Activated CD8-positive, alpha-beta T cell treated with anti-CD3 and anti-CD28 coated beads for 36 hours (primary cell): ENCODE results near the gene CTF1. TPM values are rescaled to one million over a fixed set of nuclear protein-coding genes. Genes with fewer than 3 reads are reported as not detected.

Source experiments
- ATAC-seq: fragments of 200-7000 bp; cut with Tn5 transposase; one replicate; pipeline ENCODE4 v1.10.0; 2021; ENCODE audit warnings: mild to moderate bottlenecking, moderate library complexity
- CTCF ChIA-PET: fragments of 350-600 bp; sonication (Branson Sonifier 250); formaldehyde crosslinking; loops from one replicate; lab custom pipeline; 2021; ENCODE audit warnings: antibody characterized with exemption; lab: Charles Lee
- POLR2A ChIA-PET: fragments of 350-600 bp; sonication (Branson Sonifier 250); formaldehyde crosslinking; loops from one replicate; lab custom pipeline; 2021; ENCODE audit warnings: antibody characterized with exemption; lab: Charles Lee
- DNase-seq: peaks from one replicate; pipeline ENCODE4 v3.0.0-alpha.2; 2020
- H3K27ac Mint-ChIP-seq: one replicate; pipeline ENCODE4 v1.8.0; 2021; ENCODE audit warnings: mild to moderate bottlenecking, mixed read lengths
- H3K27me3 Mint-ChIP-seq: one replicate; pipeline ENCODE4 v1.8.0; 2021; ENCODE audit warnings: mixed read lengths
- H3K36me3 Mint-ChIP-seq: one replicate; pipeline ENCODE4 v1.8.0; 2021; ENCODE audit warnings: low read depth, mixed read lengths
- H3K4me1 Mint-ChIP-seq: one replicate; pipeline ENCODE4 v1.8.0; 2021; ENCODE audit warnings: low read depth, mixed read lengths
- H3K4me3 Mint-ChIP-seq: one replicate; pipeline ENCODE4 v1.8.0; 2021; ENCODE audit warnings: mild to moderate bottlenecking, moderate library complexity, mixed read lengths
- H3K9me3 Mint-ChIP-seq: one replicate; pipeline ENCODE4 v1.8.0; 2021; ENCODE audit warnings: mixed read lengths
- intact Hi-C: fragments of 100-400 bp; cut with micrococcal nuclease; formaldehyde crosslinking; loops from one replicate; pipeline ENCODE4 v1.10.0; 2022
- total RNA-seq, 2 experiments: library from RNA; stranded (reverse); gene quantifications; one replicate each; pipeline ENCODE4 v1.2.3, GENCODE V29; 2021
- TF ChIP-seq, protein P1 (sequence below): fragments of 200-600 bp; IDR thresholded peaks from one replicate; pipeline ENCODE4 v1.8.0; 2022; ENCODE audit warnings: antibody characterized with exemption, mild to moderate bottlenecking

Gene CTF1, protein sequence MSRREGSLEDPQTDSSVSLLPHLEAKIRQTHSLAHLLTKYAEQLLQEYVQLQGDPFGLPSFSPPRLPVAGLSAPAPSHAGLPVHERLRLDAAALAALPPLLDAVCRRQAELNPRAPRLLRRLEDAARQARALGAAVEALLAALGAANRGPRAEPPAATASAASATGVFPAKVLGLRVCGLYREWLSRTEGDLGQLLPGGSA
- under 1 TPM; 0.31 to 0.32 TPM for total RNA-seq

DNA sequence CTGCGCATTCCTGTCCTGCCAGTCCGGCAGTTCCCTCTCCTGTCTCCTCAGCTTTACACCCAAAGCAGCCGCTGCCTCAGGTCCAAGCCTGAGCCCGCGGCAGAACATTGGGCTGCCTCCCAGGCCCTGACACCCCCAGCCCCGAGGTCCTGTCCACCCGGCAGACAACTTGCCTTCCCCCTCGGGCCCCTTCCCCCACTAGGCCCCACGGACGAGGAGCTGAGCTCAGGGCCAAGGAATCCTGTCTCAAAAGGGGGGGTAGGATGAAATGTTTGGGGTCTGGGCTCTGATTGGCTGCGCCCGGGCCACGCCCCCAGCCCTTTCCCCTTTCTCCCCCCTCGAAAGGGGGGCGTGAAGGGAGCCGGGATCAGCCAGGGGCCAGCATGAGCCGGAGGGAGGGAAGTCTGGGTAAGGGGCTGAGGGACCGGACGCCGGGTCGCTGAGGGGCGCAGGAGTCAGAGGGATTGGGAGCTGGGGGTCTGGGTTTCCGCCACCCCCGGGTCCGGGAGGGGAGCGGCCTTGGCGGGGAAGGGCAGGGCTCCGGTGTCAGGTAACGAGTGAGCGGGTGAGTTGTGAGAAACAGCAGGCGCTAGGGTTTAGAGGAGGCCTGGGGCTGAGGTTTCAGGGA lies at the start of gene CTF1:
Gene CTF1 (plus strand): TSS at position 354 of the 628 bp plus-strand sequence. CDS start 30 bp downstream, at position 384.
- intact Hi-C loops: loop anchor here (10.0 kb wide), 1 partner anchor 242 kb away; the partner anchor contains the start of genes FBRS and PRR14
- TF ChIP-seq, protein P1, sequence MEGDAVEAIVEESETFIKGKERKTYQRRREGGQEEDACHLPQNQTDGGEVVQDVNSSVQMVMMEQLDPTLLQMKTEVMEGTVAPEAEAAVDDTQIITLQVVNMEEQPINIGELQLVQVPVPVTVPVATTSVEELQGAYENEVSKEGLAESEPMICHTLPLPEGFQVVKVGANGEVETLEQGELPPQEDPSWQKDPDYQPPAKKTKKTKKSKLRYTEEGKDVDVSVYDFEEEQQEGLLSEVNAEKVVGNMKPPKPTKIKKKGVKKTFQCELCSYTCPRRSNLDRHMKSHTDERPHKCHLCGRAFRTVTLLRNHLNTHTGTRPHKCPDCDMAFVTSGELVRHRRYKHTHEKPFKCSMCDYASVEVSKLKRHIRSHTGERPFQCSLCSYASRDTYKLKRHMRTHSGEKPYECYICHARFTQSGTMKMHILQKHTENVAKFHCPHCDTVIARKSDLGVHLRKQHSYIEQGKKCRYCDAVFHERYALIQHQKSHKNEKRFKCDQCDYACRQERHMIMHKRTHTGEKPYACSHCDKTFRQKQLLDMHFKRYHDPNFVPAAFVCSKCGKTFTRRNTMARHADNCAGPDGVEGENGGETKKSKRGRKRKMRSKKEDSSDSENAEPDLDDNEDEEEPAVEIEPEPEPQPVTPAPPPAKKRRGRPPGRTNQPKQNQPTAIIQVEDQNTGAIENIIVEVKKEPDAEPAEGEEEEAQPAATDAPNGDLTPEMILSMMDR: no peak
- Mint-ChIP-seq H3K36me3 (peaks cover 2% of the 10 kb centered on the region), H3K9me3 (no peaks in the 10 kb centered on the region), H3K4me3 (peak within 1 kb of the TSS; percentile 66), H3K27ac (peak within 1 kb of the TSS; percentile 90), H3K27me3 (no peaks in the 10 kb centered on the region), H3K4me1 (peaks cover 41% of the 10 kb centered on the region)
- DNase-seq (no peak), ATAC-seq (no peak)
- ChIA-PET POLR2A (interaction anchor here (0.6 to 8.1 kb wide), 4 partner anchors 18 to 284 kb away, joined by 3 to 64 read pairs (median 3); no protein-coding TSS in a partner anchor), CTCF (interaction anchor here (2.3 kb wide), 1 partner anchor 52 kb away, joined by 9 read pairs; no protein-coding TSS in a partner anchor)

DNA sequence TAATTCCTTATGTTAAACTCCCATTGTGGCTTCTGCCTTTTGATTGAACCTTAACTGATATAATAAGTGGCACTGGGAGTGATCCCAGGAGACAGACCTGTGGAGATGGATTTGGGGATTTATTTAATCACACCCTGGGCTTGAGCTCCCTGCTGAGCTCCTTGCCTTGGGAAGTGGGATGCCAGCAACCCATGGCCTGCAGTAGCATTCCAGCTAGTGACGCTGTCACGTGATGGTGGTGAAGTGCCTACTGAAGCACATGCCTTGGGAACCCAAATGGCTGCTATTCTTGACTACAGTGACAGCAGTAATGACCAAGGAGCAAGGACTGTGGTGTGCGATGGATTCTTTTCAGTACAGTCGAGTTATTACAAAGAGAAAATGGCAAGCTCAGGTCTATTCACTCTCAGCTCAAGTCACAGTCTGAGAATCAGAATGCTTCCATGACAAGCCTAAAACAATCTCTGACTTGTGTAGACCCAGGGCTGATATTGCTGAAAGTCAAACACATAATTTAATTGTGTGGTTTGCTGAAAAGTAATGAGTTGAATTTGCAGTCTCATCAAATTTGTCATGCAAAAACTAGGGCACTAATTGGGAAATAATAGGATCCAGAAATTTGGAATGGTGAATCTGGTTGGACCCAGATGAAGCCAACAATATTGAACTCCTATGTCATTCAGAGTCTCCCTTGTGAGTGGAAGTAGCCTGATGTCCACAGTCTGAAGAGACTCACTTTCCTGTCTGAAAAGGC lies 49.6 kb upstream of the CTF1 start:
- H3K9me3 Mint-ChIP-seq: no peaks in the 10 kb centered on the region
- TF ChIP-seq, protein P1: no peak
- H3K27me3 Mint-ChIP-seq: no peaks in the 10 kb centered on the region
- no peak overlapping the region for H3K4me3 Mint-ChIP-seq
- no peak overlapping the region for H3K27ac Mint-ChIP-seq
- H3K36me3 Mint-ChIP-seq: no peaks in the 10 kb centered on the region
- intact Hi-C loops: no loop called here
- DNase-seq (no peak), ATAC-seq (no peak)
- H3K4me1 Mint-ChIP-seq: peaks cover 13% of the 10 kb centered on the region
- ChIA-PET CTCF (interaction anchor here (1.2 to 5.6 kb wide), 9 partner anchors 10 to 103 kb away, joined by 3 to 120 read pairs (median 21); partner anchors contain the start of gene ORAI3), POLR2A (interaction anchor here (1.4 kb wide), 1 partner anchor 12 kb away, joined by 3 read pairs; no protein-coding TSS in a partner anchor)

DNA sequence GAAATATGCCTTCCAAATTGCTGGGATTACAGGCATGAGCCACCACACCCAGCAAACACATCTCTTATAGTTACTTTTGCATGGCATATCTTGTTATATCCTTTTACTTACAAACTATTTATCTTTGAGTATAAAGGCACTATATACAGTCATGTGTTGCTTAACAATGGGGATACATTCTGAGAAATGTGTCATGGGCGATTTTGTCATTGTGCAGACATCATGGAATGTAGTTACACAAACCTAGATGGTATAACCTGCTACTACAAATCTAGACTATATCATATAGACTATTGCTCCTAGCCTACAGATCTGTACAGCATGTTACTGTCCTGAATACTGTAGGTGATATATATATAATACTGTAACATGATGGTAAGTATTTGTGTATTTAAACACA lies 46.2 kb upstream of the CTF1 start:
- POLR2A ChIA-PET: no interaction called here
- H3K36me3 Mint-ChIP-seq: no peaks in the 10 kb centered on the region

DNA sequence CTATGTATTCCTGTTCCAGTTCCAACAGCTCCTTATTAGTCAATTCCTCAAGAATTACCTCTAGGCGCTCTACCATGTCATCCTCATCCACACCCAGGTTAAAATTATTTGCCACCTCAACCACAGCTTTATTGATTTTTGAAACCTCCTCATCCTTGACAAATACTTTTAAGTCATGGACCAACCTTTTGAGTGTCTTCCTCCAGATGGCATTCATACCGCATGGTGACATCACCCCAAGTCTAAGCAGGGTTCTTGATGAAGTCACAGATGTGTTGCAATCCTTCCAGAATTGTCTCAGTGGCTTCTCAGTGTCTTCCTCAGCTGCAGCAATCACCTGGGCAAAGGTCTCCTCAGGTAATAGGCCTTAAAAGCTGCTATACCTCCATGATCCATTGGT lies 42.7 kb upstream of the CTF1 start:
- TF ChIP-seq, protein P1: no peak
- DNase-seq (no peak), ATAC-seq (no peak)
- intact Hi-C loops: no loop called here
- H3K4me1 Mint-ChIP-seq: no peaks in the 10 kb centered on the region
- ChIA-PET POLR2A (no interaction called here), CTCF (interaction anchor here (1.0 to 7.0 kb wide), 4 partner anchors 9 to 100 kb away, joined by 4 to 51 read pairs (median 6); no protein-coding TSS in a partner anchor)
- no peak overlapping the region for H3K4me3 Mint-ChIP-seq
- no peaks in the 10 kb centered on the region for H3K9me3 Mint-ChIP-seq
- H3K36me3 Mint-ChIP-seq: no peaks in the 10 kb centered on the region
- no peak overlapping the region for H3K27ac Mint-ChIP-seq
- no peaks in the 10 kb centered on the region for H3K27me3 Mint-ChIP-seq

More for the DNA sequence above, 46.2 kb upstream of the CTF1 start:
- no peak for ATAC-seq
- intact Hi-C loops: no loop called here
- no peak overlapping the region for H3K27ac Mint-ChIP-seq
- DNase-seq: no peak
- TF ChIP-seq, protein P1: no peak
- H3K9me3 Mint-ChIP-seq: no peaks in the 10 kb centered on the region
- CTCF ChIA-PET: no interaction called here
- no peak overlapping the region for H3K4me3 Mint-ChIP-seq
- no peaks in the 10 kb centered on the region for H3K27me3 Mint-ChIP-seq
- peaks cover 2% of the 10 kb centered on the region for H3K4me1 Mint-ChIP-seq
